ENCODE measurements around the gene TMEM255B. TPM values are rescaled to one million over a fixed set of nuclear protein-coding genes. Genes with fewer than 3 reads are reported as not detected.

TMEM255B gene
- total RNA-seq, 1 donor from 2014 or later, result 1.7 TPM

DNA sequence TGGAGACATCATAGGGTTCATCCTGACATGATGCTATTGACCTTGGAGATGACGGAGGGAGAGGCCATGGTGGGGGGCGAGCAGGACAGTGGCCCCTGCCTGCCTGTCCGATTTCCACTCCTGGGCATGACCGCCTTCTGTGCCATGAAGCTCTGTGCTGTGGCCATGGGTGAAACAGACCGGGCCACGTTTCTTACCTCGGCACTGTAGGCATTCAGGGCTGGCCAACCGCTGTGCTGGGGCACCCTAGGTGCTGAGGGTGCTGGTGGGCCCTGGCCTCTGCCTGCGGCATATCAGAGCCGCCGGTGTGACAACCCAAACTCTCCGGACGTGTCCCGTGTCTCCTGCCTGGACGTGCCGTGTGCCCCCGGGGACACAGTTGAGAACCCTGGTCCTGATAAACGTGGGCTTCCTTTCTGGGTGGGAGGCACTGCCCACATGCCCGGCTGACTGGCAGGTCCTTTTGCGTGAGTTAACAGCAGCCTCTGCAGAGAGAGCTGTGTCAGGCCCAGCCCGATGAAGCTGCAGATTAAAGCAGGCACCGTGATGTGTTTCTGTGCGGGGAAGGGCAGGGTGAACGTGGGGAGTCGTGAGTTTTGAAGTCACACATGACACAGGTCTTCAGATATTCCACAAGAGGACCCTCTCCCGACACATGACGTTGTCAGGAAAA lies 46.5 kb downstream of the TMEM255B start:
- no peaks in the 10 kb centered on the region for H3K27me3 Mint-ChIP-seq (ENCODE audit: low read depth)
- no peak overlapping the region for H3K27ac Mint-ChIP-seq
- peaks cover 12% of the 10 kb centered on the region for H3K9me3 Mint-ChIP-seq
- TF ChIP-seq, protein P1, sequence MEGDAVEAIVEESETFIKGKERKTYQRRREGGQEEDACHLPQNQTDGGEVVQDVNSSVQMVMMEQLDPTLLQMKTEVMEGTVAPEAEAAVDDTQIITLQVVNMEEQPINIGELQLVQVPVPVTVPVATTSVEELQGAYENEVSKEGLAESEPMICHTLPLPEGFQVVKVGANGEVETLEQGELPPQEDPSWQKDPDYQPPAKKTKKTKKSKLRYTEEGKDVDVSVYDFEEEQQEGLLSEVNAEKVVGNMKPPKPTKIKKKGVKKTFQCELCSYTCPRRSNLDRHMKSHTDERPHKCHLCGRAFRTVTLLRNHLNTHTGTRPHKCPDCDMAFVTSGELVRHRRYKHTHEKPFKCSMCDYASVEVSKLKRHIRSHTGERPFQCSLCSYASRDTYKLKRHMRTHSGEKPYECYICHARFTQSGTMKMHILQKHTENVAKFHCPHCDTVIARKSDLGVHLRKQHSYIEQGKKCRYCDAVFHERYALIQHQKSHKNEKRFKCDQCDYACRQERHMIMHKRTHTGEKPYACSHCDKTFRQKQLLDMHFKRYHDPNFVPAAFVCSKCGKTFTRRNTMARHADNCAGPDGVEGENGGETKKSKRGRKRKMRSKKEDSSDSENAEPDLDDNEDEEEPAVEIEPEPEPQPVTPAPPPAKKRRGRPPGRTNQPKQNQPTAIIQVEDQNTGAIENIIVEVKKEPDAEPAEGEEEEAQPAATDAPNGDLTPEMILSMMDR (IDR thresholded peaks at IDR 0.05; ENCODE audit: unreplicated experiment), result no peak
- H3K36me3 Mint-ChIP-seq, result peaks cover 3% of the 10 kb centered on the region
- H3K4me3 Mint-ChIP-seq, result no peak overlapping the region
- peaks cover 5% of the 10 kb centered on the region for H3K4me1 Mint-ChIP-seq
- no peak for DNase-seq (ENCODE audit: low spot score in 2 of 2, unreplicated experiment in 2 of 2)

DNA sequence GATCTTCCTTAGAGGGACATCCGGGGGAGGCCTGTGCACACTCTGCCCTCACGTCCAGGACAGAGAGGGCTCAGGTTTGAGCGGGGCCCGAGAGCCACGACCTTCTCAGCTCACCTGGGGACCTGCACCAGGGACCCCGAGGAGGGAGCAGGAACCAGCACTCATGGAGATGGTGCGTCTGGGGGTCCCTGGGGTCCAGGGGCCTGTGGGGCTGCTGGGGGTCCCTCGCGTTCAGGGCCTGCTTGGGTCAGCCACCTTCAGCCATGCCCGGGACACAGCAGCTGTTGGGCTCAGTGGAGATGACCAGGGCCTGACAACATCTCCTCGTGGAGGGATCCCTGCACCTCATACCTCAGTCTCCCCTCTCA lies 47.1 kb downstream of the TMEM255B start:
- peaks cover 3% of the 10 kb centered on the region for H3K36me3 Mint-ChIP-seq
- TF ChIP-seq, protein P1 (IDR thresholded peaks at IDR 0.05; ENCODE audit: unreplicated experiment), result no peak
- no peaks in the 10 kb centered on the region for H3K27me3 Mint-ChIP-seq (ENCODE audit: low read depth)
- peaks cover 5% of the 10 kb centered on the region for H3K4me1 Mint-ChIP-seq
- DNase-seq (ENCODE audit: low spot score in 2 of 2, unreplicated experiment in 2 of 2), result no peak
- H3K9me3 Mint-ChIP-seq, result peaks cover 12% of the 10 kb centered on the region
- H3K27ac Mint-ChIP-seq, result no peak overlapping the region
- no peak overlapping the region for H3K4me3 Mint-ChIP-seq

DNA sequence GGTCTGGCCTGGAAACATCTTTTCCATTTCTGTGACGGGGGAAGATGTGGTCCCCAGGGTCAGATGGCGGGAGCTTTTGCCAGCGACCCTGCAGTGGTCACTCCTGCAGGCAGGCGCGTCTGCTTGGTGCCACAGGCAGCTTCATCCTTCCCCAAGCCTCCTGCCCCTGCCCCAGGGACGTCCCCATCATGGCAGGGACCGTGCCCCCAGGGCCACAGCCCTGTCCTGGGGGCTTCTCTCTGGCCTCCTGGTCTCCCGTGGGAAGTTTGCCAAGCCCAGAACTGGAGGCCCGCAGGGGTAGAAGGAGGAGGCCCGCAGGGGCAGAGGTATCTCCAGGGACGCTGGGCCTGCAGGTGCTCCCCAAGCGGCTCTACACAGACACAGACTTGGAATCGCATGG lies 47.5 kb downstream of the TMEM255B start:
- H3K27me3 Mint-ChIP-seq (ENCODE audit: low read depth), result no peaks in the 10 kb centered on the region
- no peak overlapping the region for H3K4me3 Mint-ChIP-seq
- TF ChIP-seq, protein P1 (IDR thresholded peaks at IDR 0.05; ENCODE audit: unreplicated experiment), result no peak
- H3K9me3 Mint-ChIP-seq, result peaks cover 12% of the 10 kb centered on the region
- no peak overlapping the region for H3K27ac Mint-ChIP-seq
- peaks cover 5% of the 10 kb centered on the region for H3K4me1 Mint-ChIP-seq
- DNase-seq (ENCODE audit: low spot score in 2 of 2, unreplicated experiment in 2 of 2), result no peak
- peaks cover 3% of the 10 kb centered on the region for H3K36me3 Mint-ChIP-seq

DNA sequence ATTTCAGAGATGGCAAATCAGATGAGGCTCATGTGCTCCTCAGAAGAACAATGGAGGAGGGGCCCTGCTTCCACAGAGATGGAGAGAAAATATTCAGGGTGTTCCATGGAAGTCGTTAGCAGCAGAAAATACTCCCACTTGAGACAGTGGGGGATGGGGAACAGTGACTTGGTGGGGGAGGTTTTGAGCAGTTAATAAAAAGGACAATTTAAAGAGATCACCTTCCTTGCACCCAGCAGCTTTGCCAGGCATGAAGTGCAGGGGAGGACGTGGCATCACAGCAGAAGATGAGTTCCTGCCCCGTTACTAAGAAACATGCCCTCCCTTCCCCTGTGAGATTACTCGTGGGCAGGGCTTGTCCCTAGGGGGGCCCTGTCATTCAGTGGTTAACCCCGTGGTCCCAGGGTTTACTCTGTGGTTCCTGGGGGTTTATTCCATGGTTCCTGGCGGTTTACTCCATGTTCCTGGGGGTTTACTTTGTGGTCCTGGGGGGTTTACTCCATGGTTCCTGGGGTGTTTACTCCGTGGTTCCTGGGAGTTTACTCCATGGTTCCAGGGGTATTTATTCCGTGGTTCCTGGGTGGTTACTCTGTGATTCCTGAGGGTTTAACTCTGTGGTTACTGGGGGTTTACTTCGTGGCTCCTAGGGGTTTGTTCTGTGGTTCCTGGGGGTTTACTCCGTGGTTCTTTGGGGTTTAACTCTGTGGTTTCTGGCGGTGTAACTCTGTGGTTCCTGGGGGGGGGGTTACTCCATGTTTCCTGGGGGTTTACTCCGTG lies 49.2 kb downstream of the TMEM255B start:
- H3K27ac Mint-ChIP-seq, result no peak overlapping the region
- no peaks in the 10 kb centered on the region for H3K4me1 Mint-ChIP-seq
- H3K9me3 Mint-ChIP-seq, result peaks cover 12% of the 10 kb centered on the region
- DNase-seq (ENCODE audit: low spot score in 2 of 2, unreplicated experiment in 2 of 2), result no peak
- H3K27me3 Mint-ChIP-seq (ENCODE audit: low read depth), result no peaks in the 10 kb centered on the region
- TF ChIP-seq, protein P1 (IDR thresholded peaks at IDR 0.05; ENCODE audit: unreplicated experiment), result no peak
- H3K4me3 Mint-ChIP-seq, result no peak overlapping the region
- H3K36me3 Mint-ChIP-seq, result peaks cover 3% of the 10 kb centered on the region

DNA sequence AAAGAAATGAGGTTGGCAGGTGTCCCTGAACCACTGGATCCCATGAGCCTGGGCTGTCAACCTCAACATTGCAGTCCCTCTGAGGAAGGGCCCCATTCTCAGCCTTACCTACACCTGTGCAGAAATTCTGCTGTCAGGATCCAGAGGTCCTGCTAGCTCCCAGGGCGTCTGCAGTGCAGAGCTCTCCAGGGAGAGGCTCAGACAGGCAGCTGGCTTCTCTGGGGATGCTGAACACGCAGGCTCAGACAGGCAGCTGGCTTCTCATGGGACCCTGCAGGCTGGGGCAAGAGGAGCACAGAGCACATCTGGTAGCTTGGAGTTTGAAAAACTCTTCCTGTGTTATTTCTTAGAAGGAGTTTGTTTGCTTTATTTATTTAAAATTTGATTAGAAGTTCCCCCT lies 50.9 kb downstream of the TMEM255B start:
- DNase-seq (ENCODE audit: low spot score in 2 of 2, unreplicated experiment in 2 of 2), result no peak
- peaks cover 12% of the 10 kb centered on the region for H3K9me3 Mint-ChIP-seq
- TF ChIP-seq, protein P1 (IDR thresholded peaks at IDR 0.05; ENCODE audit: unreplicated experiment), result no peak
- peaks cover 3% of the 10 kb centered on the region for H3K36me3 Mint-ChIP-seq
- peaks cover 10% of the 10 kb centered on the region for H3K4me1 Mint-ChIP-seq
- no peak overlapping the region for H3K4me3 Mint-ChIP-seq
- H3K27ac Mint-ChIP-seq, result no peak overlapping the region
- H3K27me3 Mint-ChIP-seq (ENCODE audit: low read depth), result no peaks in the 10 kb centered on the region

Data from mesothelial cell of epicardium (in vitro differentiated cells).